ENCODE data around the gene SLC9A3.

The SLC9A3 gene

DNA sequence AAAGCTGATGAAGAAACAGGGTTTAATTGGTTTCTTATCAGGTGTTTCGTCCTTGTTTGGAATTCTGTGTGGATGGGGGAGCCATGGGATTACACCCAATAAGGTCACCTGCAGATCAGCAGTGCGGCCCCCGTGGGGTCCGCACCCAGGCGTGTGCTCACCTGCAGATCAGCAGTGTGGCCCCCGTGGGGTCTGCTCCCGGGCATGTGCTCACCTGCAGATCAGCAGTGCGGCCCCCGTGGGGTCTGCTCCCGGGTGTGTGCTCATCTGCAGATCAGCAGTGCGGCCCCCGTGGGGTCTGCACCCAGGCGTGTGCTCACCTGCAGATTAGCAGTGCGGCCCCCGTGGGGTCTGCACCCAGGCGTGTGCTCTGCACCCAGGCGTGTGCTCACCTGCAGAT, 46.2 kb upstream of the SLC9A3 start:
- POLR2A ChIA-PET: no interaction called here
- DNase-seq (ENCODE audit: extremely low spot score): no peak
- CTCF ChIA-PET: no interaction called here
- TF ChIP-seq, protein P1, sequence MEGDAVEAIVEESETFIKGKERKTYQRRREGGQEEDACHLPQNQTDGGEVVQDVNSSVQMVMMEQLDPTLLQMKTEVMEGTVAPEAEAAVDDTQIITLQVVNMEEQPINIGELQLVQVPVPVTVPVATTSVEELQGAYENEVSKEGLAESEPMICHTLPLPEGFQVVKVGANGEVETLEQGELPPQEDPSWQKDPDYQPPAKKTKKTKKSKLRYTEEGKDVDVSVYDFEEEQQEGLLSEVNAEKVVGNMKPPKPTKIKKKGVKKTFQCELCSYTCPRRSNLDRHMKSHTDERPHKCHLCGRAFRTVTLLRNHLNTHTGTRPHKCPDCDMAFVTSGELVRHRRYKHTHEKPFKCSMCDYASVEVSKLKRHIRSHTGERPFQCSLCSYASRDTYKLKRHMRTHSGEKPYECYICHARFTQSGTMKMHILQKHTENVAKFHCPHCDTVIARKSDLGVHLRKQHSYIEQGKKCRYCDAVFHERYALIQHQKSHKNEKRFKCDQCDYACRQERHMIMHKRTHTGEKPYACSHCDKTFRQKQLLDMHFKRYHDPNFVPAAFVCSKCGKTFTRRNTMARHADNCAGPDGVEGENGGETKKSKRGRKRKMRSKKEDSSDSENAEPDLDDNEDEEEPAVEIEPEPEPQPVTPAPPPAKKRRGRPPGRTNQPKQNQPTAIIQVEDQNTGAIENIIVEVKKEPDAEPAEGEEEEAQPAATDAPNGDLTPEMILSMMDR (IDR thresholded peaks at IDR 0.05; ENCODE audit: control extremely low read depth, extremely low read depth, low read depth, missing control alignments): no peak

DNA sequence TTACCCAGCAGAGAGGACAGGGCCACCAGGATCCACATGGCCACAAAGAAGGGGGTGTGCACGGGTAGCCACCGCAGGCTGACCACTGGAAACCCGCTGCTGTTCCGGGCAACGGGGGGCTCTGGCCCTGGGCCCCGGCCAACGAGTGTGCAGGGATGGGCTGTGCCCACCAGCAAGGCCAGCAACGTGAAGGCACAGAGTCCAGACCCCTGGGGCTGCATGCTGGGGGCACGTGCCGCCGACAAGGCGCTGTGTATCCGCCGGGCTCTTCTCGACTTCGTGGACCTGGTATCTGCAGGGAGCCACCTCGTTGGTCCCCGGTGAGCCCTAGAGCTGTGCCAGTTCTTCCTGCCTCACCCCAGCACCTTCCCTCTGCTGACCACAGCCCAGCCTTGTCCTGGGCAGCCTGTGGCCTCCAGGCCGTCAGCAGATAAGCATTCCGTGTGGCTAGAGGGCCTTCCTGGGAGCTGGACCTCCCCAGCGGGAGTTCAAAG, 45.7 kb upstream of the SLC9A3 start:
- ChIA-PET POLR2A (no interaction called here), CTCF (no interaction called here)
- TF ChIP-seq, protein P1 (IDR thresholded peaks at IDR 0.05; ENCODE audit: control extremely low read depth, extremely low read depth, low read depth, missing control alignments): no peak
- DNase-seq (ENCODE audit: extremely low spot score): no peak

DNA sequence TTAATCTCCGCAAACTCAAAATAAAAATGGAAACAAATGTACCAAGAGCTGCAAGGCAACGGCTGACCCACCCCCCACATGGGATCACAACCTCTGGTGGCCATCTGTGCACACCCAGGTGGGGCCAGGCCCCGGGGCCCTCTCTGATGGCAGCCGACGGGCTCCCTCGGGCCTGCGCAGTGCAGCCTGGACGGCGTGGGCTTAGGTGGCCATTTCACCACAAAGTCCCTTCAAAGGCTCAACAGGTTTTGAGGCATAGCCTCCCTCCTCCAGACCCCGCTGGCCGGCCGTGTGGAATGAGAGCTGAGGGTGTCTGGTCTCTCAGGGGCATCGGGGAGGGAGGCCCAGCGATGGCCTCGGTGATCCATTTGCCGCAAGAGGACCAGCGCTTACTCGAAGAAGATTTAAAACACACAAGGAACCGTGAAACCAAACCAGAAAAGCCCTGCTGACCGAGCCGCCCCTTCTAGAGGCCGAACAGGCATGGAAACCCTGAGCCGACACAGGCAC, 45.2 kb upstream of the SLC9A3 start:
- ChIA-PET POLR2A (no interaction called here), CTCF (no interaction called here)
- TF ChIP-seq, protein P1 (IDR thresholded peaks at IDR 0.05; ENCODE audit: control extremely low read depth, extremely low read depth, low read depth, missing control alignments): no peak
- DNase-seq (ENCODE audit: extremely low spot score): no peak

DNA sequence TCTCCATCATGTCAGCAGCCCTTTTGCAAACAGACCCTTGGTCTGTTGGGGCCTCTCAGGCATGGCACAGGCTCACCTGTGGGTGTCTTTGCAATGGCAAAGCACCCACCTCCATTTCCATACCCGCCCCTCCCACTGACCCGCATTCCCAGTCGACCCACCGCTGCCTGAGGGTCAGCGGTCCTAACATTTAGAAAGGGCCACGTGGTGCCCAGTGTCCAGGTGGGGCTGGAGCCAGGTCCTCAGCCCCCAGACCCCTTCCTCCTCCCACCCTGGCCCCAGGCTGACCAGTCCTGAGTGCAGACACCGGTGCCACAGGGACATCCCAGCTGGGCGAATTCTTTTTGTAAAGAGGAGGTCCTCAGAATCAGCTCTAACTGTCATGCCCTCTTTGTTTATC, 44.6 kb upstream of the SLC9A3 start:
- DNase-seq (ENCODE audit: extremely low spot score): no peak
- CTCF ChIA-PET: interaction anchor here (0.8 kb wide), 1 partner anchor 9 kb away, joined by 4 read pairs; no protein-coding TSS in a partner anchor
- POLR2A ChIA-PET: no interaction called here
- TF ChIP-seq, protein P1 (IDR thresholded peaks at IDR 0.05; ENCODE audit: control extremely low read depth, extremely low read depth, low read depth, missing control alignments): no peak

DNA sequence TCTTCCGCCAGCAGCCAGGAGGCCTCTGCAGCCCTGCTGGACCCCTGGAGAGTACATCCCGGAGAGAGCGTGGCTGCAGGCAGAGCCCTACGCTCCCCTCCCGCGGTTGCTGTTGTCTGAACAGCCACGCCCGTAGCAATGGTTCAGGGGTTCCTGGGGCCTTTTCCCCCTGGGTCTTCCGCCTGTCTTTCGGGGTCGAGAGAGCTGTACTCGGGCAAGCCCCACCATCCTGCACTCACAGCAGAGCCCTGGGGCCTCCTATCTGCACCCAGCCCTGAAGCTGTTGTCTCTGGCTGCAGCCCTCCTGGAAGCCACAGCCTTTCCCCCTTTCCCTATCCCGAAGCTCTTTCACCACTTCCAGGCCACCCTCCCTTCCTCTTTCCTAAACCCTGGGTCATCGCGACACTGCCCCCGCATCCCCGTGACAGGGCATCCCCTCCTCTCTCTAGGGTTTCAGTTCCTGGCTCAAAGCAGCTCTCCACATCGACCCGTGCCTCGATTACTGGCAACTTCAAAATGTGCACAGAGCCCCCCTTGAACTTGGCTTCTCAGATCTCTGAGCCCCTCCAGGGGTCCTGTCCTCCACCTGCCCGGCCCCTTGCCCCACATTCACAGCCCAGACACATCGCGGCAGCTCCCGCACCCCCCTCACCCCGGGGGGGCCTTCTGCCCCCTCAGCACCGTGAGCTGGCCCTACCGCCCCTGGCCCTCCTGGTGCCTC, 44.0 kb upstream of the SLC9A3 start:
- TF ChIP-seq, protein P1 (IDR thresholded peaks at IDR 0.05; ENCODE audit: control extremely low read depth, extremely low read depth, low read depth, missing control alignments): no peak
- POLR2A ChIA-PET: no interaction called here
- no peak for DNase-seq (ENCODE audit: extremely low spot score)
- CTCF ChIA-PET: interaction anchor here (0.8 kb wide), 1 partner anchor 9 kb away, joined by 4 read pairs; no protein-coding TSS in a partner anchor

DNA sequence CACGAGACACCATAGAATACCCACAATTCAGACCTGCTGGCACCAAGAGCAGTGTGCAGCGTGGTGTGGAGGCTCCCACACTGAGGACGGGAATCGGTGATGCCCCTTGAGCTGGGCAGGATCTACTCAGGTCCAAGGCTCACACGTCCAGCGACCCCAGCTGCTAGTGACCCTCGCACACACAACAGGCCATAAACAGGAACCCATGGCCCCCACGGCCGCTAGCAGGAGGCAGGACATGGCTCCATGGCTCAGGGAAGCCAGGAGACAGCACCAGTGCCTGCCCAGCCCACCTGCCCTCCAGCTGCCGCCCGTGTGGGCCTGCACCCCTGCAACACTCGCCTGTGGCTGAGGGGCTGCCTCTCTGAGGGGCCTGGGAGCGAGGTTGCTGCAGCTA, 43.4 kb upstream of the SLC9A3 start:
- TF ChIP-seq, protein P1 (IDR thresholded peaks at IDR 0.05; ENCODE audit: control extremely low read depth, extremely low read depth, low read depth, missing control alignments): no peak
- DNase-seq (ENCODE audit: extremely low spot score): no peak
- ChIA-PET CTCF (interaction anchor here (0.8 kb wide), 1 partner anchor 10 kb away, joined by 4 read pairs; no protein-coding TSS in a partner anchor), POLR2A (no interaction called here)
